GM23248 (cell line): ENCODE data around the gene TNRC6C.

Source experiments
- EZH2 ChIP-seq: fragments of 200-600 bp; sonication (generic); IDR thresholded peaks from 2 replicates; pipeline ENCODE4 v1.6.1; 2018; ENCODE audit warnings: antibody characterized with exemption, mild to moderate bottlenecking; ENCODE audit not compliant: insufficient read depth, poor library complexity, severe bottlenecking
- EZH2phosphoT487 ChIP-seq: fragments of 200-600 bp; sonication (generic); IDR thresholded peaks from 2 replicates; pipeline ENCODE4 v1.6.1; 2018; ENCODE audit warnings: antibody characterized with exemption, moderate library complexity, mild to moderate bottlenecking, low read depth; ENCODE audit not compliant: insufficient read depth

- TF ChIP-seq EZH2 (no peak), EZH2phosphoT487 (no peak)
Measured at GRCh38 chr17:78118801-78119241, 160.3 kb downstream of the TNRC6C start.
